ENCODE measurements around the gene CAVIN1. TPM values are rescaled to one million over a fixed set of nuclear protein-coding genes. Genes with fewer than 3 reads are reported as not detected.

CAVIN1 gene
- total RNA-seq, 1 donor from 2014 or later: 1.1 TPM

DNA sequence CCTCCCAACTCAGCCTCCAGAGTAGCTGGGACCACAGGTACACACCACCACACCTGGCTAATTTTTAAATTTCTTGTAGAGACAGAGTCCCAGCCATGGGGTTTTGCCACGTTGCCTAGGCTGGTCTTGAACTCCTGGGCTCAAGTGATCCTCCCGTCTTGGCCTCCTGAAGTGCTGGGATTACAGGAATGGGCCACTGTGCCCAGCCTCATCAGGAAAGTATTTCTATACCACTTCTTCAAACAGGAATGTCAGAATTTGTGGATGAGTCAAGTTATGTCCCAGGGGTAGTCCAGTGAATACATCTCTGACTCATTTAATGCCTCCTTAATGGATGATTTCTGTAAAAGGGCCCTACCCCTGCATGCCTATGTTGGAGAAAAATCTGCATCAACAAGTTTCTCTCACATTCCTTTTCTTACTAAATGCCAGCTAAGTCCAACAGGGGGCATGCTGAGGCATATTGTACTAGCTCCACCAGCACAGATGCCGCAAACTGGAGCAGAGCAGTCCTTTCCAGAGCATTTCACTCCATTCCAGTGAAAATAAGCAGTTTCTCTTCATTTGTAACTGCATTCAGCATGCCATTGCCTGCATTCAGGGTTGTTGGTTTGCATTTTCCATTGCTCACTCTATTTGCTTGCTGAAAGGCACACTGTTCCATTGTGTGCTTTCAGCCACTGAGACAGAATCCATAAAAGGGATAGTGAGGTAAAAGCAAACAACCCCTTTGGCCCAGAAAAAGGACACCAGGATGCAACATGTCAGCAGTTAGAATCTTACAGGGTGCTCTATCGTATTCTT lies 5.3 kb upstream of the CAVIN1 start:
- H3K4me1 Mint-ChIP-seq (ENCODE audit: low read depth): peaks cover 18% of the 10 kb centered on the region
- H3K27ac Mint-ChIP-seq: peak overlapping the region; percentile 23
- no peak for DNase-seq (ENCODE audit: low spot score, unreplicated experiment)

DNA sequence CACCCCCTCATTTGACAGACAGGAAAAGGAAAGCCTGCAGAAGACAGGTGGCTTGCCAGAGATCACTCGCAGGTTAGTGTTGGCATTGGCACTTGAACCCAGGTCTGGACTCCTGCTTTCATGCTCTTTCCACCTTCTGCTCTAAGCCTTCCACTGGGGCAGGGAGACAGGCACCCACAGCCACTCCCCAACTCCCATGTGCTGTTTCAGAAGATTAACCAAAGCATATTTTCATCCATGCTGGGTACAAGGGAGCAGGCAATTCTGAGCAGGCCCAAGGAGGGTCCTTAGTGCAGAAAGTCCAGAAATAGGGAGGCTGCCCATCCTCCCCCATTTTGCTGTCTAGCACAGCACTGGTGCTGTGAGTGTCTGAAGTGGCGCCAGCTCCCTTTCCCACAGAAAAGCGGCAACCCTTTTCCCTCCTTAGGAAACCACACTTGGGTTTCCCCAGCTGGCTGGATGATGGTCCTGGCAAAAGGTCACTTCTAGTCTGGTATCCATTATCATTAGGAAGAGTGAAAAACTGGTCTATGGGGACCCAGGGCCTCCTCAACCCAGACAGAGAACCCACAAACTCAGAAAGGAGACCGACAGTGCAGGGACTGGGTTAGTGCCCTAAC lies 2.0 kb upstream of the CAVIN1 start:
- H3K27ac Mint-ChIP-seq: no peak overlapping the region

More for the DNA sequence above, 5.3 kb upstream of the CAVIN1 start:
- H3K36me3 Mint-ChIP-seq (ENCODE audit: insufficient read depth): no peaks in the 10 kb centered on the region
- peaks cover 22% of the 10 kb centered on the region for H3K27me3 Mint-ChIP-seq
- H3K4me3 Mint-ChIP-seq (ENCODE audit: low read depth): no peak overlapping the region
- TF ChIP-seq, protein P1, sequence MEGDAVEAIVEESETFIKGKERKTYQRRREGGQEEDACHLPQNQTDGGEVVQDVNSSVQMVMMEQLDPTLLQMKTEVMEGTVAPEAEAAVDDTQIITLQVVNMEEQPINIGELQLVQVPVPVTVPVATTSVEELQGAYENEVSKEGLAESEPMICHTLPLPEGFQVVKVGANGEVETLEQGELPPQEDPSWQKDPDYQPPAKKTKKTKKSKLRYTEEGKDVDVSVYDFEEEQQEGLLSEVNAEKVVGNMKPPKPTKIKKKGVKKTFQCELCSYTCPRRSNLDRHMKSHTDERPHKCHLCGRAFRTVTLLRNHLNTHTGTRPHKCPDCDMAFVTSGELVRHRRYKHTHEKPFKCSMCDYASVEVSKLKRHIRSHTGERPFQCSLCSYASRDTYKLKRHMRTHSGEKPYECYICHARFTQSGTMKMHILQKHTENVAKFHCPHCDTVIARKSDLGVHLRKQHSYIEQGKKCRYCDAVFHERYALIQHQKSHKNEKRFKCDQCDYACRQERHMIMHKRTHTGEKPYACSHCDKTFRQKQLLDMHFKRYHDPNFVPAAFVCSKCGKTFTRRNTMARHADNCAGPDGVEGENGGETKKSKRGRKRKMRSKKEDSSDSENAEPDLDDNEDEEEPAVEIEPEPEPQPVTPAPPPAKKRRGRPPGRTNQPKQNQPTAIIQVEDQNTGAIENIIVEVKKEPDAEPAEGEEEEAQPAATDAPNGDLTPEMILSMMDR (IDR thresholded peaks at IDR 0.05; ENCODE audit: unreplicated experiment): peak; percentile 70
- H3K9me3 Mint-ChIP-seq (ENCODE audit: low read depth): peaks cover 3% of the 10 kb centered on the region

DNA sequence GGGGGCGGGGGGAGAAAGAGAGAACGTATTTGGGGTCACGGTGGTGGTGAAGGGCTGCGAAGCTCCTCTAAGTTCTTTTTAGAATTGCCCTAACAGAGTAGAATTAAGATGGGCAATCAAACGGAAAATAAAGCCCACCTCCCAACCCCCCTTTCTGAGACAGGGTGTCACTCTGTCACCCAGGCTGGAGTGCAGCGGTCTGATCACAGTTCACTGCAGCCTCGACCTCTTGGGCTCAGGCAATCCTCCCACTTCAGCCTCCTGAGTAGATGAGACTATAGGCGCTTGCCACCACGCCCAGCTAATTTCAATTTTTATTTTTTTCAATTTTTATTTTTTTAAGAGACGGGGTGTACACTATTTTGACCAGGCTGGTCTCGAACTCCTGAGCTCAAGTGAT lies 710 bp upstream of the CAVIN1 start:
- Mint-ChIP-seq H3K27ac (no peak overlapping the region), H3K4me1 (ENCODE audit: low read depth) (peaks cover 14% of the 10 kb centered on the region), H3K27me3 (peaks cover 59% of the 10 kb centered on the region), H3K4me3 (ENCODE audit: low read depth) (no peak overlapping the region), H3K9me3 (ENCODE audit: low read depth) (no peaks in the 10 kb centered on the region), H3K36me3 (ENCODE audit: insufficient read depth) (no peaks in the 10 kb centered on the region)
- no peak for DNase-seq (ENCODE audit: low spot score, unreplicated experiment)
- TF ChIP-seq, protein P1 (IDR thresholded peaks at IDR 0.05; ENCODE audit: unreplicated experiment): no peak

More for the DNA sequence above, 2.0 kb upstream of the CAVIN1 start:
- TF ChIP-seq, protein P1 (IDR thresholded peaks at IDR 0.05; ENCODE audit: unreplicated experiment): no peak
- DNase-seq (ENCODE audit: low spot score, unreplicated experiment): no peak
- Mint-ChIP-seq H3K9me3 (ENCODE audit: low read depth) (no peaks in the 10 kb centered on the region), H3K27me3 (peaks cover 50% of the 10 kb centered on the region), H3K36me3 (ENCODE audit: insufficient read depth) (no peaks in the 10 kb centered on the region), H3K4me1 (ENCODE audit: low read depth) (peaks cover 19% of the 10 kb centered on the region), H3K4me3 (ENCODE audit: low read depth) (no peak overlapping the region)

DNA sequence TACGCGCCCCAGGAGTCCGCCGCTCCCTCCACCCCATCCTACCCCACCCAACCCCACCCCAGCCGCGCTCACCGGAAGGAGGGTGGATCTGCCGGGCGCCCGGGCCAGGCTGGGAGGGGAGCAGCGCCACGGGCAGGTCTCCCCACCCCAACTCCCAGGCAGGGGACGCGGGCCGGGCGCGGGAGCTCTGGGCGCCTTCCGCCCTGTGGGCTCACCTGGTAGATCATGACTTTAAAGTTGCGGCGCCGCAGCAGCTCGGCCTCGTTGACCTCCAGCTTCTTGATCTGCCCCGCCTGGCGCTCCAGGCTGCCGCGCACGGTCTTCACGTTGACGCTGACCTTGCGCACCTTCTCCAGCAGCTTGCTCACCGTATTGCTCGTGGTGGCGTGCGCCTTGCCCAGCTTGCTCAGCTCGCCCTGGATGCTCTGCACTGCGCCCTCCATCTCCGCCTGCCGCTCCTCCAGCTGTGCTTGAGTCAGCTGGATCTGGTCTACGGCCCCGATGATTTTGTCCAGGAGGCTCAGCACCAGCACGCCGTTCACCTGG lies 571 bp downstream of the CAVIN1 start:
- Mint-ChIP-seq H3K4me1 (ENCODE audit: low read depth) (peaks cover 7% of the 10 kb centered on the region), H3K4me3 (ENCODE audit: low read depth) (peak overlapping the region; percentile 66), H3K27me3 (peaks cover 59% of the 10 kb centered on the region), H3K27ac (peak overlapping the region; percentile 22), H3K36me3 (ENCODE audit: insufficient read depth) (no peaks in the 10 kb centered on the region), H3K9me3 (ENCODE audit: low read depth) (no peaks in the 10 kb centered on the region)
- no peak for DNase-seq (ENCODE audit: low spot score, unreplicated experiment)
- TF ChIP-seq, protein P1 (IDR thresholded peaks at IDR 0.05; ENCODE audit: unreplicated experiment): no peak

DNA sequence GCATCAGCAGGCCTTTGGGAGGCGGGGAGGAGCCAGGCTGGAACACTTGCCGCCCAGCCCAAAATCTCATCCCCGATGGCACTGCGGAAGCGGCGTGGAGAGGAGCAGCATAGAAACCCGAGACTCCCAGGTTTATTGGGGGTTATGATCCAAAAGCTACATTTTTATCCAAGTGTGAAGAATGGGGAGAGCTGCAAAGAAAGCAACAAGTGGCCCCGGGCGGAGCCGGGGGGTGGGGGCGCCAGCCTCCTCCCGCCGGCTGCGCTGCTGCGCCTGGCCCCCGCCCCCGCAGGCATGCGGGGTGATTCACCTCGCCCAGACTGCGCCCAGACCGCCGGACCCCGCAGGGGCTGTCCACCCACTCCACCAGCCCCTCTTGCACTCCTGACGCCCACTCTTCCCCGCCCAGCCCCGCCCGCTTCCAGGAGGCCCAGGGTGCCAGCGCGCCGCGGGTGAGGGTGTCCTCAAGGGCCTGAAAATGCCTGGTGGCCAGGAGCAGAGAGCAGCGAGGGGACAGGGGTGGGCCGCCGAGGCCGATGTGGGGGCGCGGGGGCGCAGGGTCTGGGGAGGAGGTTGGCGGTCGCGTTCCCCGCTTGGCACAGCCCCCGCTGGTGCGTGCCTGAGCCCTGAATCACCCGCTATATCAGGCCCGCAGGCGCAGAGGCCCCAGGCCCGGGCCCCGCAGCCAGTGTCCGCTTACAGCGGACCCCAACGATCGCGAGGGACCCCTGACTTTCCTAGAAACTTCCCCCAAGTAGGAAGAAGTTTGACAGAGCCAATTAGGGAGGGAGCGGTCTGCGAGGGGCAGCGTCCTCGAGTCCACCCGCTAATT lies 1.3 kb downstream of the CAVIN1 start:
- TF ChIP-seq, protein P1 (IDR thresholded peaks at IDR 0.05; ENCODE audit: unreplicated experiment): no peak
- peaks cover 7% of the 10 kb centered on the region for H3K4me1 Mint-ChIP-seq (ENCODE audit: low read depth)
- no peak for DNase-seq (ENCODE audit: low spot score, unreplicated experiment)
- no peaks in the 10 kb centered on the region for H3K9me3 Mint-ChIP-seq (ENCODE audit: low read depth)
- H3K36me3 Mint-ChIP-seq (ENCODE audit: insufficient read depth): no peaks in the 10 kb centered on the region
- H3K27ac Mint-ChIP-seq: no peak overlapping the region
- peak overlapping the region; percentile 45 for H3K4me3 Mint-ChIP-seq (ENCODE audit: low read depth)
- H3K27me3 Mint-ChIP-seq: peaks cover 61% of the 10 kb centered on the region

Data from progenitor cell of endocrine pancreas (in vitro differentiated cells).